ENCODE measurements around the gene SYNCRIP. TPM values are rescaled to one million over a fixed set of nuclear protein-coding genes. Genes with fewer than 3 reads are reported as not detected.

Gene SYNCRIP
- total and polyA plus RNA-seq, 2 of the 13 experiments (the other 11 are each of a cell fraction or from before 2014, with no cell fraction given), result 8.1 to 112 TPM

DNA sequence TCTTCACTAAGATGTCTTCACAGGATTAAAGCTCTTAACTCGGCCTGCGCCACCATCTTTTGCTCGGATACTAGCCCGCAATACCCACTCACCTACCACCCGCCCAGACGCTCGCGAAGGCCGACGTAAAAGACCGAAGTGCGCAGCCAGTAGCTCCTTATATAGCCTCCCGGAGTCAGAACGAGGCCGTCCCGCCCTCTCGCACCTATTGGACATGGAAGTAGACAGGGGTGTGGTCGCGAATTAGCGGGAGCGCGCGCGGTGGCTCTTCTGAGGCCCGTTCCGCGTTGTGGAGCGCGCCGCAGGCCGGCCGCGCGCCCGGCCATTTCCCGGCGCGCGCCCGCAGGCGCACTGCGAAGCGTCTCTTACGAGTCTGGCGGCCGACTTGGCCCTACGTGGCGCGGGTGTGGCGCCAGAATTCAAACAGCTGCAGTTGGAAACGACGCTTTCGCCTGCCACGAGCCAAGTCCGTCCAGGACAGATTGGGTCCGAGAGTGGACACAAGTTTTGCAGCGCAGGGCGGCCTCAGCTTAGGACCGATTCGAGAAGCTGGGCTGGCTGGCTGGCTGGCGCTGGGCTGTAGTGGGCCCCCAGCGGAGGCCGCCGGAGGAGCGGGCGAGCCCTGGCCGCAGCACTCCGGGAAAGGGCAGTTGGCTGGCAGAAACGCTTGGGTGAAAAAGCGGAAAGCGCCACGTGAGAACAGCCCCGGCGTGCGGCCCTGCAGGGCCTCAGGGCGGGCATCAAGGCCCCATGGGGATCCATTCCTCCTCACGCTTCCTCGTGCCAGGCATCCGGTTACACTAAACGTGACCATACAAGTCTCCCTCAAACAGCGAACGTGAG, 36.1 kb upstream of the SYNCRIP start (continued):
- TF ChIP-seq CEBPZ (IDR thresholded peaks at IDR 0.05; ENCODE audit: low read length) (no peak), ZNF616 (CRISPR knock-in tag; IDR thresholded peaks at IDR 0.05; ENCODE audit: low read depth) (no peak), ZNF350 (CRISPR knock-in tag; IDR thresholded peaks at IDR 0.05; ENCODE audit: borderline replicate concordance, low read depth) (peak; percentile 60; the same call in 1 of the 2 replicates), ZNF598 (CRISPR knock-in tag; IDR thresholded peaks at IDR 0.05; ENCODE audit: borderline replicate concordance) (peak; percentile 84; the same call in 1 of the 2 replicates), ZNF562 (CRISPR knock-in tag; IDR thresholded peaks at IDR 0.05; ENCODE audit: borderline replicate concordance) (no peak), MEIS2 (CRISPR knock-in tag; IDR thresholded peaks at IDR 0.05) (no peak; the same call in 1 of the 2 replicates), U2AF1 (optimal IDR thresholded peaks at IDR 0.05; ENCODE audit: low read depth, low read length) (no peak), SP5 (CRISPR knock-in tag; IDR thresholded peaks at IDR 0.05; ENCODE audit: borderline replicate concordance, low read depth) (peak; percentile 71), ZNF546 (CRISPR knock-in tag; conservative IDR thresholded peaks at IDR 0.05) (peak; percentile 89; the same call in 1 of the 2 replicates), UBTF (CRISPR knock-in tag; IDR thresholded peaks at IDR 0.05) (peak; percentile 97), STAG1 (CRISPR knock-in tag; IDR thresholded peaks at IDR 0.05) (no peak), NPAS2 (CRISPR knock-in tag; IDR thresholded peaks at IDR 0.05; ENCODE audit: borderline replicate concordance) (no peak), ZFP36 (IDR thresholded peaks at IDR 0.05; ENCODE audit: borderline replicate concordance, low read depth, low read length, partially characterized antibody) (no peak), KLF6 (CRISPR knock-in tag; IDR thresholded peaks at IDR 0.05) (peak; percentile 85), ZFP82 (CRISPR knock-in tag; IDR thresholded peaks at IDR 0.05; ENCODE audit: borderline replicate concordance) (no peak), ZNF879 (CRISPR knock-in tag; IDR thresholded peaks at IDR 0.05) (no peak), ARNT2 (CRISPR knock-in tag; IDR thresholded peaks at IDR 0.05; ENCODE audit: low read depth) (peak; percentile 70; the same call in 1 of the 2 replicates), ZNF501 (CRISPR knock-in tag; IDR thresholded peaks at IDR 0.05) (peak; percentile 99), ZNF83 (CRISPR knock-in tag; IDR thresholded peaks at IDR 0.05; ENCODE audit: borderline replicate concordance) (no peak), RFX3 (CRISPR knock-in tag; IDR thresholded peaks at IDR 0.05) (0 out of 2 replicates have a peak, but pooled peaks have one; percentile 22), ATRX (CRISPR knock-in tag; IDR thresholded peaks at IDR 0.05; ENCODE audit: borderline replicate concordance) (no peak)
- TF ChIP-seq, protein P1, sequence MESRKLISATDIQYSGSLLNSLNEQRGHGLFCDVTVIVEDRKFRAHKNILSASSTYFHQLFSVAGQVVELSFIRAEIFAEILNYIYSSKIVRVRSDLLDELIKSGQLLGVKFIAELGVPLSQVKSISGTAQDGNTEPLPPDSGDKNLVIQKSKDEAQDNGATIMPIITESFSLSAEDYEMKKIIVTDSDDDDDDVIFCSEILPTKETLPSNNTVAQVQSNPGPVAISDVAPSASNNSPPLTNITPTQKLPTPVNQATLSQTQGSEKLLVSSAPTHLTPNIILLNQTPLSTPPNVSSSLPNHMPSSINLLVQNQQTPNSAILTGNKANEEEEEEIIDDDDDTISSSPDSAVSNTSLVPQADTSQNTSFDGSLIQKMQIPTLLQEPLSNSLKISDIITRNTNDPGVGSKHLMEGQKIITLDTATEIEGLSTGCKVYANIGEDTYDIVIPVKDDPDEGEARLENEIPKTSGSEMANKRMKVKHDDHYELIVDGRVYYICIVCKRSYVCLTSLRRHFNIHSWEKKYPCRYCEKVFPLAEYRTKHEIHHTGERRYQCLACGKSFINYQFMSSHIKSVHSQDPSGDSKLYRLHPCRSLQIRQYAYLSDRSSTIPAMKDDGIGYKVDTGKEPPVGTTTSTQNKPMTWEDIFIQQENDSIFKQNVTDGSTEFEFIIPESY (CRISPR knock-in tag; IDR thresholded peaks at IDR 0.05), result peak; percentile 19; the same call in 1 of the 2 replicates

All from HepG2 (cell line).